ENCODE data around the gene IGSF6.

IGSF6 gene

GRCh38 chr16:21598701-21599121 is 53.7 kb downstream of the IGSF6 start:
- DNase-seq, result peak; percentile 12

GRCh38 chr16:21598206-21598605 is 54.2 kb downstream of the IGSF6 start:
- DNase-seq, result no peak

DNA sequence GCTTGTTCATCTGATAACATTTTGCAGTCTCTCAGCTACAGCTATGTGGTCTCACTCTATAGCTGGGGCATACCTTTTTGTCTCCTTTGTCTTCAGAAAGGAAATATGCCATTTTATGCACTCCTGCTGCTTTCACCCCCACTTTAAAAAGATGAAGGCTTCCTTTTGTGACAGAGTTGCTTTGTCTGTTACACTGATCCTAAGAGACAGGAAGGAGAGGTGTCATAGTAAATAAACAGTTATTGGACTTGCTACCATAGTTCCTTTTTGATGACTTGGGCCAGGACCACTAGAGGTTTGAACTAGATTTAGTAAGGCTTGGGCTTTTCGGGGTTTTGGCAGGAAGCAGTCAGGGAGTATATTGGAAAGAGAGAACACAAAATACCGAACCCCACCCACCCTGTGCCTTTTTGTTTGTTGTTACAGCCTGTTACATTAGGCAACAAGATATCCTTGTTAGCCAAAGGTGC is 54.8 kb downstream of the IGSF6 start:
- DNase-seq, result no peak

GRCh38 chr16:21593530-21594289 is 58.7 kb downstream of the IGSF6 start:
- no peak for DNase-seq

DNA sequence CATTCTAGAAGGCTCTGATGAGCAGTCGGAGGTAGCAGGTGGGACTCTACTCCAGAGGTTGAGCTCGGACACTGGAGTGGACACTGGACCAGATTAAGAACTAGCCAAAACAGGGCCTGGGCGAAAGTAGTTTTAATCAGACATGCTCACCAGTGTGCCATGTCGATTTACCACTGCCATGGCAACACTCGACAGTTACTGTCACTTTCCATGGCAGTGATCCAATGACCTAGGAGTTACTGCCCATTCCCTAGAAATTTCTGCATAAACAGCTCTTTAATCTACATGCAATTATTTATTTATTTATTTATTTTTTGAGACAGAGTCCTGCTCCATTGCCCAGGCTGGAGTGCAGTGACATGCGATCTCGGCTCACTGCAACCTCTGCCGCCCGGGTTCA is 60.2 kb downstream of the IGSF6 start:
- DNase-seq, result no peak

DNA sequence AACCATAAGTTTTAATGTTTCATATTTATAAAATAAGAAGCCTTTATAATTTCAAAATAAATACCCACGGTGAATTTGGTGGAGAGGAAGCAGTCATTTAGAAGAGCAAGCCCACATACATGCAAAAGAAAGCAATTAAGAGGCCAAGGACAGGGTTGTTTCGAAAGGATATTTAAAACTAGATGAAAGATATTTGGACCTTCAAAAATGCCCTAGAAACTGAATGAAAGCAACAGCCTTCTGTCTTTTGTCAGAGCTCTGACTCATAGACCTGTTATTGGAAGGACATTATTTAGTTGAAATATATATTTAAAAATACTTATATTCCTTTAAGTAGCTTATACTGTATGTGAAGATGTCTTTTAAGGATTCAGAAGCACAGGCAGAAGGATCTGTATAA is 61.6 kb downstream of the IGSF6 start:
- DNase-seq, result peak; percentile 75

DNA sequence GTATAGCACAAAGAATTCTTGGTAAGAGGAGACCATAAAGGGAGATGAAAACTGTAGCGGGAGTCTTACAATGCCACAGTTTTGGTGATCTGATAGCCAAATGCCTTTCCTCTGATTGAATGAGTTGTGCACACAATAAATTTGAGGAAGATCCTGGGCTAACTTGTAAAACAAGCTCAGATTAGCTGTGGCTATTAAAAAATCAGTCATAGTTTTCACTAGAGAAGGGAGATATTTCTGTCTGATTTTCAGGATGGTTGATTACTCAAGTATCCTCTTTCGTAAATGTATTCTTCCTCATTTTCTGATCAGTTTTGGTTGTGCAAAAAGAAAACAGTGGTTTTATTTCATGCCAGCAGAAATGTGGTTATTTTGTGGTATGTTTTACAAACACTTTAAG is 62.1 kb downstream of the IGSF6 start:
- peak; percentile 87 for DNase-seq

- DNase-seq, result no peak
These were observed 62.9 kb downstream of the IGSF6 start for GRCh38 chr16:21589551-21589950.
